Measurements from ENCODE around the gene ABCA9.

ABCA9 gene

DNA sequence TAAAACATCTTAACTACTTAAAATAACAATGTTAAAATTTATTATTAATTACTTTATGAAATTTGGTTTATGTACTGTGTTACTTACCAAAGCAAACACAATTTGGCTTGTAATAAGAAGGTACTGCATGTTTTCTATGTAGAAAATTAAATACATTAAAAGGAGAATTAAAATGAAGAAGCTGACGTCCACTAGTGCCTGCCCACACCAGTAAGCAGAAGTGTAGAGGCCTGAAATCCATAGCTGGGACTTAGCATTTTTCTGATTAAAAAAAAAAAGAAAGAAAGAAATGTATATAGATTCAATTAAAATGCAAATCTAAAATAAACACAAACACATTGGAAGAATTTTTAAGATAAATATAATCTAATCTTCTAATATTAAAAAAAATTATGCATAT lies 35.8 kb upstream of the ABCA9 start:
- Histone ChIP-seq H3K4me3 (ENCODE audit: low read depth, low read length) (no peak overlapping the region), H3K27me3 (ENCODE audit: insufficient read depth, low read length) (no peaks in the 10 kb centered on the region), H2BK5ac (ENCODE audit: low read depth, low read length, poor library complexity) (no peak overlapping the region), H3K4me1 (ENCODE audit: control insufficient read depth in 1 of 2, insufficient read depth in 2 of 2, low read length in 2 of 2) (no peaks in the 10 kb centered on the region), H2AFZ (ENCODE audit: insufficient read depth, low read length, poor library complexity) (no peak overlapping the region), H3K14ac (ENCODE audit: low read length) (no peak overlapping the region), H3K9me3 (ENCODE audit: insufficient read depth, low read depth, low read length) (no peaks in the 10 kb centered on the region), H3K18ac (ENCODE audit: low read length) (no peak overlapping the region), H3K27ac (ENCODE audit: low read depth, low read length) (no peak overlapping the region), H3K4me2 (ENCODE audit: low read length) (no peak overlapping the region), H3K4ac (ENCODE audit: low read depth, low read length) (no peak overlapping the region), H2BK120ac (ENCODE audit: insufficient read depth, low read length, poor library complexity) (no peak overlapping the region), H4K91ac (ENCODE audit: low read depth, low read length) (no peak overlapping the region), H3K79me1 (ENCODE audit: low read length) (no peaks in the 10 kb centered on the region), H4K12ac (ENCODE audit: low read depth, low read length) (no peak overlapping the region), H3K9ac (ENCODE audit: low read length) (no peak overlapping the region), H3K36me3 (ENCODE audit: control insufficient read depth in 1 of 2, insufficient read depth in 2 of 2, low read length in 2 of 2) (no peaks in the 10 kb centered on the region), H4K8ac (ENCODE audit: low read depth, low read length) (no peak overlapping the region), H3K79me2 (ENCODE audit: control insufficient read depth, insufficient read depth, low read length, poor library complexity) (no peaks in the 10 kb centered on the region), H3K23ac (ENCODE audit: low read length) (no peak overlapping the region), H2BK12ac (ENCODE audit: low read length) (no peak overlapping the region), H2AK5ac (ENCODE audit: low read length) (no peak overlapping the region)
- WGBS (ENCODE audit: extremely low coverage, insufficient coverage, insufficient read length) = no CpG with 5 or more reads among the region's 1 CpG
- no peak for DNase-seq

DNA sequence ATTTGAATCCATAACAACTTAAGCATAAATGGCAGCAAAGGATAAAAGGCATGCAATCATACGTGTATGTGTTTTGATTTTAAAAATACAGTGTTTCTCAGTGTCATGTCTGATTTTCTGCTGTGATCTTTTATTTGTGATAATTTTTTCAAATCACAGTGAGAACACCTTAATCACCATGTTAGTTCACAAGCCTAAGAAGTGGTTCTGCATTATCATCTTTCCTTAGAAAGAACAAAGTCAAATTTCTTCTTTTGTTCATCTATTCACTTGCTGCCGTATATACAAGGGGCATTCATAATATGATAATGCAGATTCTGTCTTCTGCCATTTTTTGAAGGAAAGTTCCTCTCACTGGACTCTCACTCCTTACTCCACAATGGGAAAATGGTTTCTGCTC lies 33.3 kb upstream of the ABCA9 start:
- Histone ChIP-seq H3K79me1 (ENCODE audit: low read length) (no peaks in the 10 kb centered on the region), H2BK5ac (ENCODE audit: low read depth, low read length, poor library complexity) (no peak overlapping the region), H3K18ac (ENCODE audit: low read length) (no peak overlapping the region), H3K4me2 (ENCODE audit: low read length) (no peak overlapping the region), H3K27ac (ENCODE audit: low read depth, low read length) (no peak overlapping the region), H3K9ac (ENCODE audit: low read length) (no peak overlapping the region), H2AK5ac (ENCODE audit: low read length) (no peak overlapping the region), H3K4me1 (ENCODE audit: control insufficient read depth in 1 of 2, insufficient read depth in 2 of 2, low read length in 2 of 2) (no peaks in the 10 kb centered on the region), H2AFZ (ENCODE audit: insufficient read depth, low read length, poor library complexity) (no peak overlapping the region), H3K36me3 (ENCODE audit: control insufficient read depth in 1 of 2, insufficient read depth in 2 of 2, low read length in 2 of 2) (no peaks in the 10 kb centered on the region), H3K79me2 (ENCODE audit: control insufficient read depth, insufficient read depth, low read length, poor library complexity) (no peaks in the 10 kb centered on the region), H3K23ac (ENCODE audit: low read length) (no peak overlapping the region), H4K8ac (ENCODE audit: low read depth, low read length) (no peak overlapping the region), H3K9me3 (ENCODE audit: insufficient read depth, low read depth, low read length) (no peaks in the 10 kb centered on the region), H3K14ac (ENCODE audit: low read length) (no peak overlapping the region), H2BK12ac (ENCODE audit: low read length) (no peak overlapping the region), H4K12ac (ENCODE audit: low read depth, low read length) (no peak overlapping the region), H4K91ac (ENCODE audit: low read depth, low read length) (no peak overlapping the region), H2BK120ac (ENCODE audit: insufficient read depth, low read length, poor library complexity) (no peak overlapping the region), H3K4me3 (ENCODE audit: low read depth, low read length) (no peak overlapping the region), H3K4ac (ENCODE audit: low read depth, low read length) (no peak overlapping the region), H3K27me3 (ENCODE audit: insufficient read depth, low read length) (no peaks in the 10 kb centered on the region)
- WGBS (ENCODE audit: extremely low coverage, insufficient coverage, insufficient read length) = no CpG with 5 or more reads among the region's 2 CpGs
- DNase-seq = no peak

DNA sequence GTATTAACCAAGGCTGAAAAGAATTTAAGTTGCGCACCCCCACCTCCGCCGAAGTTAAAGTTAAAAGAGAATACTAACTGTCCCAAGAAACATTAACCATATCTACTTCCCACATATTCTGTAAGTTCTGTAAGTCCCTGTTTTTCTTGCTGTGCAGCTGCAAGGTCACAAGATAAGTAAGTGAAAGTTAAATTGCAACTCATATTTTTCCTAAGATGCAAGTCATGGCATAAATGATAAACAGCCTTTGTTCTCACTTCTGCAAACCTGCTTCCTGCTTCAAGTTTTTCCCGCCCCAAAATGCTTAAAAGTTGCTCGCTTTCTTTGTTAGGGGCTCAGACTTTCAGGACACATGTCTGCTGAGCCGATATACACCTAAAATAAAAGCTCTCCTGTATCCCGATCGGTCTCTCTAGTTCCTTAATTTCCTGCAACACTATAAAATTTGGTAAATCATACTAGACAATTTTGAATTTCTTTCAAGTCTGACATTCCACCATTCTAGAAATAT lies 32.6 kb upstream of the ABCA9 start:
- no peak overlapping the region for H4K8ac ChIP-seq (ENCODE audit: low read depth, low read length)
- no peak for DNase-seq
- H3K79me2 ChIP-seq (ENCODE audit: control insufficient read depth, insufficient read depth, low read length, poor library complexity) = no peaks in the 10 kb centered on the region
- no peak overlapping the region for H3K14ac ChIP-seq (ENCODE audit: low read length)
- no peak overlapping the region for H3K18ac ChIP-seq (ENCODE audit: low read length)
- no peak overlapping the region for H2BK5ac ChIP-seq (ENCODE audit: low read depth, low read length, poor library complexity)
- no peak overlapping the region for H4K12ac ChIP-seq (ENCODE audit: low read depth, low read length)
- H3K4me2 ChIP-seq (ENCODE audit: low read length) = no peak overlapping the region
- H3K27me3 ChIP-seq (ENCODE audit: insufficient read depth, low read length) = no peaks in the 10 kb centered on the region
- H3K79me1 ChIP-seq (ENCODE audit: low read length) = no peaks in the 10 kb centered on the region
- H3K4ac ChIP-seq (ENCODE audit: low read depth, low read length) = no peak overlapping the region
- no peaks in the 10 kb centered on the region for H3K4me1 ChIP-seq (ENCODE audit: control insufficient read depth in 1 of 2, insufficient read depth in 2 of 2, low read length in 2 of 2)
- no peak overlapping the region for H2AK5ac ChIP-seq (ENCODE audit: low read length)
- WGBS (ENCODE audit: extremely low coverage, insufficient coverage, insufficient read length) = no CpG with 5 or more reads among the region's 8 CpGs
- no peak overlapping the region for H3K23ac ChIP-seq (ENCODE audit: low read length)
- H3K9me3 ChIP-seq (ENCODE audit: insufficient read depth, low read depth, low read length) = no peaks in the 10 kb centered on the region
- H2BK120ac ChIP-seq (ENCODE audit: insufficient read depth, low read length, poor library complexity) = no peak overlapping the region
- H4K91ac ChIP-seq (ENCODE audit: low read depth, low read length) = no peak overlapping the region
- H3K4me3 ChIP-seq (ENCODE audit: low read depth, low read length) = no peak overlapping the region
- H3K9ac ChIP-seq (ENCODE audit: low read length) = no peak overlapping the region
- no peak overlapping the region for H2BK12ac ChIP-seq (ENCODE audit: low read length)
- H3K36me3 ChIP-seq (ENCODE audit: control insufficient read depth in 1 of 2, insufficient read depth in 2 of 2, low read length in 2 of 2) = no peaks in the 10 kb centered on the region
- no peak overlapping the region for H3K27ac ChIP-seq (ENCODE audit: low read depth, low read length)
- no peak overlapping the region for H2AFZ ChIP-seq (ENCODE audit: insufficient read depth, low read length, poor library complexity)

DNA sequence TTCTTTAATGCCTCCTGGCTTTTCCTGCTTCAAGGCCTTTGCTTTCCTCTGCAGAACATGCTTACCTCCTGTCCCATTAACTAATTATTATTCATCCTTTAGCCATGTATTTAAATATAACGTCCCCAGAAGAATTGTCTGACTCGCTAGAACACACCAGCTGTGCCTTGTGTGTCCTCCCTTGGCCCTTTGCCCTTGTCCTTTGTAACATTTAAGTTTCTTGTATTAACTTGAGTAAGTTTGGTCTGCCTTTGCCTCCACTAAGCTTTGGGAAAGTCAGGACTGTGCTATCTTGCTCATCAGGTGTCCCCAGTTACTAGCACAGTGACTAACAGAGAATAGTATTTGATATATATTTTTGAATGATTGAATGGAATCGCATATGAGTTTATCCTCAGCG lies 29.6 kb upstream of the ABCA9 start:
- Histone ChIP-seq H2BK5ac (ENCODE audit: low read depth, low read length, poor library complexity) (no peak overlapping the region), H3K79me2 (ENCODE audit: control insufficient read depth, insufficient read depth, low read length, poor library complexity) (no peaks in the 10 kb centered on the region), H3K27ac (ENCODE audit: low read depth, low read length) (no peak overlapping the region), H4K91ac (ENCODE audit: low read depth, low read length) (no peak overlapping the region), H3K36me3 (ENCODE audit: control insufficient read depth in 1 of 2, insufficient read depth in 2 of 2, low read length in 2 of 2) (no peaks in the 10 kb centered on the region), H3K4me2 (ENCODE audit: low read length) (no peak overlapping the region), H3K9me3 (ENCODE audit: insufficient read depth, low read depth, low read length) (no peaks in the 10 kb centered on the region), H3K4ac (ENCODE audit: low read depth, low read length) (no peak overlapping the region), H2AK5ac (ENCODE audit: low read length) (no peak overlapping the region), H3K23ac (ENCODE audit: low read length) (no peak overlapping the region), H3K27me3 (ENCODE audit: insufficient read depth, low read length) (no peaks in the 10 kb centered on the region), H2AFZ (ENCODE audit: insufficient read depth, low read length, poor library complexity) (no peak overlapping the region), H3K4me1 (ENCODE audit: control insufficient read depth in 1 of 2, insufficient read depth in 2 of 2, low read length in 2 of 2) (no peaks in the 10 kb centered on the region), H3K79me1 (ENCODE audit: low read length) (no peaks in the 10 kb centered on the region), H3K4me3 (ENCODE audit: low read depth, low read length) (no peak overlapping the region), H2BK120ac (ENCODE audit: insufficient read depth, low read length, poor library complexity) (no peak overlapping the region), H3K9ac (ENCODE audit: low read length) (no peak overlapping the region), H4K8ac (ENCODE audit: low read depth, low read length) (no peak overlapping the region), H2BK12ac (ENCODE audit: low read length) (no peak overlapping the region), H4K12ac (ENCODE audit: low read depth, low read length) (no peak overlapping the region), H3K18ac (ENCODE audit: low read length) (no peak overlapping the region), H3K14ac (ENCODE audit: low read length) (no peak overlapping the region)
- DNase-seq = no peak
- no CpG with 5 or more reads among the region's 4 CpGs for WGBS (ENCODE audit: extremely low coverage, insufficient coverage, insufficient read length)
